ENCODE measurements around the gene MRPL39.
A peak's percentile ranks its signal among the peaks of the same experiment; 100 is the strongest.

The MRPL39 gene

DNA sequence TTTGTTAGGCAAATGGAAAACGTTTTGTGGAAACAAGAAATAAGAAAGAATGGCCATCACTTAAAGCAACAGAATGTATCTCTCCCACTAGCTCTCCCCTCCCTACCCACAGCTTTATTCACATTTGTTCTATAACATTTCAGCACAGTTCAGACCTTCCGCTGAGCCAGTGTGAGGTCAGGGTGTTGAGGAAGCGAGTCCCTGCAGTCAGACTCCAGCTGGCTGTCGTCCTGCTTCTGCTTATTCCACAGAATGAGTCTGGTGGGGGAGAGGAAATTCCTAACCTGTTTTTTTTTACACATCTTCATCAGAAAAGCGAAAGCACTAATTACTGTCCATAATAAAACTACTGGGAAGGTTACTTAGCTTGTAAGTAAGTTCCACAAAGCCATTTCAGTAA lies 39.0 kb downstream of the MRPL39 start:
- DNase-seq (ENCODE audit: low read depth) = no peak

DNA sequence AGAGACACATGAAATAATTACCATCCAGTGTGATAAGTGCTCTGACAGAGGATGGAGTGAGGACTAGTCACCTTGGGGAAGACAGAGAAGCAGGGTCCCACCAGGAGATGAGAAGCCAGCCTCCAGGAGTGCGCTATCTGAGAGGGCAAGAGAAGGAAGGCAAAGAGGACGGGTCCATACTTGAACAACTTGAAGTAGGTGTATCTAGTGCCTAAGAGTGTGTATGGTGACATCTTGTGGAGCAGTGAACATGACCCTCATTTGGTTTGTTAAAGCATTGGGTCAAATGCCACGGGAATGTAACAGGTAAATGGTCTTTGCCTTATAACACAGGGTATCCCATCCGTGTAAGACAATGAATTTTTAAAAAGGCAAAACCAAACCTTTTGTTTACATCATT lies 39.8 kb downstream of the MRPL39 start:
- no peak for DNase-seq (ENCODE audit: low read depth)

DNA sequence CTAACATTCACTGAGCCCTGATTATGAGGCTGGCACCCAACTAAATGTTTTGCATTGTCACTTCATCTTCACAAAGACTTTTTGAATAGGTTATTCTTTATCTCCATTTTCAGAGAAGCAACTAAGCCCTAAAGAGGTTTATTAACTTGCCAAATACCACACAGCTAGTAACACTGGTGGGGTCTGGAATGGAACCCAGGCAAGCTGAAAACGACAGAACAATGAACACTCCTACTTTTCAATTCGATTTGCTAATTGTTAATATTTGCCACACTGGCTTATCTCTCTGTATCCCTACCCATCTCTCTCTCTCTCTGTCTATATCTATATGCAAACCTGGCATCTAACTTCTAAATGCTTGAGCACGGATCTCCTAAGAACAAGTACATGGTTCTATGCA lies 40.6 kb downstream of the MRPL39 start:
- DNase-seq (ENCODE audit: low read depth) = no peak

DNA sequence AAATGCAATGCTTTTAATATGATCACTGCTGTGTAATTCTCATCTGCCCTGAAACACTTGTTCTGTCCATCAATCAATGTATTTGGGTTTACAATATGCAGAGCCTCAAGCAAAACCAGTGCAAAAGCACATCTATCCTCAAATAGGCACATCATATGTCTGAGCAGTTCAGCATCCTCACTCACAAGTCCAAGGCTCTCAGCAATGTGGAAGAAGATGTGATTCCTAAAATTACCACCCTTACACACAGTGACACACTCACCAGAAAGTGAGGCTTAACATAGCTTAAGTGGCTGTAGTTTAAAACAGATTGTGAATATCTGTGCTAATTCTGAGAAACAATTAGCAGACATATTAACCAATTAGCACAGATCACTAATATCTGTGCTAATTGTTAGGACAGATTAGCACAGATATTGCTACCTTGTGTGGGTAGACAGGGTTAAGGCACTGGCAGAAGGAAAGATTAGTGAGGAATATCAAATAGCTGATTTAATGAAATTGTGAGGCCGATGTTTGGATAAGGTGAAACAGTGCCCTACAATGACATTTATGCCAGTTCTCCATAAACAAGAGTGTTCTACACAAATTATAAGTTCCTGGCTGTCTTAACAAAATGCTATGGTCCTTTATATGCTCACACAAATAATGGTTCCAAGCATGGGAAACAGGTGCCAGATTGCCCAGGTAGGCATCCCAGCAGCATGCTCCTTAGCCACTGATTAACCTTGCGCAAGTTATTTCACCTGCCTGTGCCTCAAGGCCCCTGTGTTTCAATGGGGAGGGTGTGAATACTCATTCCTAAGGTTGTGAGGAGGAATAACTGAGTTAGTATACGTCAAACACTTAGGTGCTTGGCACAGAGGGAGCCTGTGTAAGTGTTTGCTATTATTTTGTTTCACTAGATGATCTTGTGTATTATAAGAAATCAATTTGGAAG lies 41.7 kb downstream of the MRPL39 start:
- DNase-seq (ENCODE audit: low read depth) = no peak

DNA sequence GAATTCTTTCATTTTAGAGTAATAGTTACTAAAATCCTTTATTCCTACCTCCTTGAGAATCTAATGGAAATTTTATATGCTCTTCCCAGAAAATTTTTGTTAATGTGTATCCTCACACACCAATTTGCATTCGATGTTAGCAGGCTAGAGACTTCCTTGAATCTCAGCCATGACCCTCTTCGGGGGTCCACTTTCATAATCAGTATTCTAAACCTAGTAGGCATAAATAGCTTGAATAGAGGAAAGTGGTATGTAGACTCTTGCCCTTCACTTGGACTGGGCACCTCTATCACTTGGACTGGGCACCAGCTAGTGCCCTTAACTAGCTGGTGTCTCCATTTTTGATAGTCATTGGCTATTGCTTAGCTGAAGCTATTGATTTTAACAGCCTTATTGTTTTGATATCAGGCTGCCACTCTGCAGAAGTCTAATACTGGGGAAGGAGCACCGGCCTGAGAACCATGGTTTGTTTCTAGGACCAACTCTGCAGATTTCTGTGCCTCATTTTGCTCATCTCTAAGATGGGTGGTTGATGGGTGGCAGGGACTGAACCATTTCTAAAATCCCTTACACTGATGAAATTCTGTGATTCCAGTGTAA lies 42.8 kb downstream of the MRPL39 start:
- no peak for DNase-seq (ENCODE audit: low read depth)

DNA sequence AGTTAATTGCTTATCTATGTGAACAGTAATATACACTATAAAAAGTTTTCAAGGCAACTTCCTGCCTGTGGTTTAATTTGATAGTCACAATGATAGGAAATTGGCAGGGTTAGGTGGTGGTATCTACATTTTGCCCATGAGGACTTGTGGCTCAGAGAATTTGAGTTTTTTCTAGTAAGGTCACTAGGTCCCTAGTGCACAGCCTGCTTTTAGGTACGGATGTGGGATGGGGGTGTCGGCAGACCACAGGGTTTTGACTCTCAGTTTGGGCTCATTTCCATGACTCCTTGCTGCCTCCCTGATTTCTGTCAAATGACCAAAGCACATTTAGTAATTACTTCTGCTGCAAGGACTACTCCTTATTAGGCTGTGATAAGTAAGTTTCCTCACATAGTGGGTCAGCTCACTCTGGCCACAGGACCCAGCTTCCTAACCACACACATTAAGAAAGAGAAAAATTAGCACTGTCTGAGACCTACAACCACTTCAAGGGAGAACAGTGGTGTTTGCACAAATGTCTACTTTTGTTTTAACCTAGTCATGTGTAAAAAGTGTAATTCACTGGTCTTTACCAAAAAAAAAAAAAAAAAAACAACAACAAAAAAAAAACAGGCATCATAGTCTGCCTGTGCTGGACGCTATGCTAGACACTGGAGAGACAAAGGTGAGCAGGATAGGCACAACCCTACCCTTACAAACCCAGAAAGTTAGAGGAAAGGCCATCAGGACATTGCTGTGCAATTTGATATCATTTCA lies 43.7 kb downstream of the MRPL39 start:
- no peak for DNase-seq (ENCODE audit: low read depth)

DNA sequence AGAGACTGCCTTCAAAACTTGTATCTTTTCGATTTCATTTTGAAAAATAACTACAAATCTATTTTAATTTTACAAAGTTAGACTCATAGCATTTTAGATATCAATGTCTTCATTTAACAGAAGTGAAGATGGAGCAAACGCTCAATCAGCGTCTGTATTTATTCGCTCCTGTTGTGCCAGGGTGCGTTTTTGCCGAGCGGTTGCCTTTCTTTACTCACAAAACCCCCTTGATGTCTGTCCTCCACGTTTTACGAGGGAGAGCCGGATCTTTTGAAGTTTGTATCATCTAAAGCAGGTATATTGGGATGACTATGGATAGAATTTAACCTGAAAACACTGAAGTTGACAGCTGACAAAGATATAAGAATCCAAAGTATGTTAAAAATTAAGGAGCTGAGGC lies 44.6 kb downstream of the MRPL39 start:
- DNase-seq (ENCODE audit: low read depth) = no peak

DNA sequence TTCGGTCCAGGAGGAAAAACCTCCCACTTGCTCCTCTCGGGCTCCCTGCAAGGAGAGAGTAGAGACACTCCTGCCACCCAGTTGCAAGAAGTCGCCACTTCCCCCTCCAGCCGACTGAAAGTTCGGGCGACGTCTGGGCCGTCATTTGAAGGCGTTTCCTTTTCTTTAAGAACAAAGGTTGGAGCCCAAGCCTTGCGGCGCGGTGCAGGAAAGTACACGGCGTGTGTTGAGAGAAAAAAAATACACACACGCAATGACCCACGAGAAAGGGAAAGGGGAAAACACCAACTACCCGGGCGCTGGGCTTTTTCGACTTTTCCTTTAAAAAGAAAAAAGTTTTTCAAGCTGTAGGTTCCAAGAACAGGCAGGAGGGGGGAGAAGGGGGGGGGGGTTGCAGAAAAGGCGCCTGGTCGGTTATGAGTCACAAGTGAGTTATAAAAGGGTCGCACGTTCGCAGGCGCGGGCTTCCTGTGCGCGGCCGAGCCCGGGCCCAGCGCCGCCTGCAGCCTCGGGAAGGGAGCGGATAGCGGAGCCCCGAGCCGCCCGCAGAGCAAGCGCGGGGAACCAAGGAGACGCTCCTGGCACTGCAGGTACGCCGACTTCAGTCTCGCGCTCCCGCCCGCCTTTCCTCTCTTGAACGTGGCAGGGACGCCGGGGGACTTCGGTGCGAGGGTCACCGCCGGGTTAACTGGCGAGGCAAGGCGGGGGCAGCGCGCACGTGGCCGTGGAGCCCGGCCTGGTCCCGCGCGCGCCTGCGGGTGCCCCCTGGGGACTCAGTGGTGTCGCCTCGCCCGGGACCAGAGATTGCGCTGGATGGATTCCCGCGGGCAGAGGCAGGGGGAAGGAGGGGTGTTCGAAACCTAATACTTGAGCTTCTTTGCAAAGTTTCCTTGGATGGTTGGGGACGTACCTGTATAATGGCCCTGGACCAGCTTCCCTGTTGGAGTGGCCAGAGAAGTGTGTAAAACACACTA lies 45.3 kb downstream of the MRPL39 start:
- DNase-seq (ENCODE audit: low read depth) = peak; percentile 85

DNA sequence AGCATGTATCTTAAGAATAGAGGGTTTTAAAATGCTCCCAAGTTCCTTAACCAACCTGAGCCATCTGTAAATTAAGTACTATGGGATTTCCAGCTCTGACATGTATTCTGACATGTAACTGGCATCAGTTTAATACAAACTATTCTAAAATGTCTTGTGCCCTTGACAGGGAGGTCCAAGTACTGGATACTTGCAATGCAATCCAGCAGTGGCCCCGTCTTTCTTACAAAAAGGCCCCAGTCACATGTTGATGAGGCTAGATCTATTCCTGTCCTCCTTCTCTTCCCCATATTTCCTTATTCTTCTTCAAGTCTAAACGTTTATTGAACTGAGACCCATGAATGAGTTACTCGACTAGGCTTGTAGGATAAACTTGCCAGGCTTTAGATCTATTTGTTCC lies 46.4 kb downstream of the MRPL39 start:
- DNase-seq (ENCODE audit: low read depth) = no peak

DNA sequence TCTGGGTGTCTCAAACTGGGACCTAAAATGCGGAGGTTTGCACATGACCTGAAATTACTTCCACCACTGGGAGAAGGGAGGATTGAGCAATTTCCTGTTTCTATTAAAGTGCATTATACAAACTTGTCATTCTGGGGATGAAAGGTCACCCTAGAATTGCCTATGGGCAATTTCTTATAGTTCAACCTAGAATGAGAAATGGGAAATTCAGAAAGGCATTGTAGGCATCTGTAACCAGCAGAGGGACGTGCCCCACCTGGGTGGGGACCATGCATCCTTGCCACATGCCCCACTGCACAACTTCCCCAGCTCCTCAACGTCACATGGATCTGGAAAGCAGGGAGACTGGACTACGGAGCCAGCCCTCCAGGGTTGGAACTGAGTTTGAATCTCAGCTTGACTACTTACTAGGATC lies 47.0 kb downstream of the MRPL39 start:
- no peak for DNase-seq (ENCODE audit: low read depth)

DNA sequence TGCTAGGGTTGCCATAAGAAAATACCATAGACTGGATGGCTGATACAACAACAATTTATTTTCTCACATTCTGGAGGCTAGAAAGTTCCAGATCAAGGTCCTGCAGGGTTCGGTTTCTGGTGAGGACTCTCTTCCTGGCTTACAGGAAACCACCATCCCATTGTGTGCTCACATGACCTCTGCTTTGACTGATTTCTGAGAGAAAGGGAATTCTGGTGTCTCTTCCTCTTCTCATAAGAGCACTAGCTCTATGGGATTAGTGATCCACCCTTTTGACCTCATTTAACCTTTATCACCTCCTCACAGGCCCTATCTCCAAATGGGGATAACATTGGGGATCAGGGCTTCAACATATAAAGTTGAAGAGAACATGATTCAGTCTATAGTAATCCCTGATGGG lies 47.5 kb downstream of the MRPL39 start:
- no peak for DNase-seq (ENCODE audit: low read depth)

DNA sequence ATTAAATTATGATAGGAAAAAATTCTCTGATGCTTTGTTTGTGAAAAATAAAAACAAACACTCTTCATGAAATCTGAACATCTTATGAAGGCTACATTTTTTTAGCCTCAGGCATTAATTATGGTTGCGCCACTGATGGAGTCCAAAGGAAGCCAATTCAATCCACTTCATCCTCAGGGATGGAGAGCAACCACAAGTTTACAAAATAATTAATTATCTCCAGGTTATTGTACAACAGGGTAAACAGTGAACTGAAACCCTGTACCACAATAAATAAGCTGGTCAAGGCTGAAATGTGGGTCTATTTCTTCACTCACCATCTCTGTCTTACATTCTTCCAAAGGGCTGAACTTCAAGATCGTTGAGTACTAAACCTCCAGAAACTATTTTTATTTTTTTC lies 49.2 kb downstream of the MRPL39 start:
- DNase-seq (ENCODE audit: low read depth) = no peak

DNA sequence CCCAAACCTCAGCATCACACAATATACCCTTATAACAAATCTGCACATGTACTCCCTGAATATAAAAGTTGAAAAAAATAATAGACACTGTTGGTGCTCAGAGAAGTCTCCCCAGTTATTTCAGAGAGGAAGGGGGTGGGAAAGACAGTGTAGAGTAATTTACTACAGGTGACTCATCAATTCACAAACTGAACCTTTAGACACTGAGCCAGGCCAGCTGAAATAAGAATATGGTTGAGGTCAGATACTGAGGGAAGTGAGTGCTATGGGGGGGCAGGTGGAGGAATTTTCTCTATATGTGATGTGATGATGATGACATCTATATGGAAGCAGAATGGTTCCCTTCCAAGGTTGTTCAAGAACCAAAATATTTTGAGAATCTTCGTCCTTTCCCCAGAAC lies 50.1 kb downstream of the MRPL39 start:
- no peak for DNase-seq (ENCODE audit: low read depth)

DNA sequence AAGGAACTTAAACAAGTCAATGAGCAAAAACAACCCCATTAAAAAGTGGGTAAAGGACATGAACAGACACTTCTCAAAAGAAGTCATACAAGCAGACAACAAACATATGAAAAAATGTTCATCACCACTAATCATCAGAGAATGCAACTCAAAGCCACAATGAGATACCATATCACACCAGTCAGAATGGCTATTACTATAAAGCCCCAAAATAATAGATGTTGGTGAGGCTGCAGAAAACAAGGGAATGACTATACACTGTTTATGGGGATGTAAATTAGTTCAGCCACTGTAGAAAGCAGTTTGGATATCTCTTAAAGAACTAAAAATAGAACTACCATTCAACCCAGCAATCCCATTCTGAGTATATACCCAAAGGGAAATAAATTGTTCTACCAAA lies 51.2 kb downstream of the MRPL39 start:
- DNase-seq (ENCODE audit: low read depth) = no peak

DNA sequence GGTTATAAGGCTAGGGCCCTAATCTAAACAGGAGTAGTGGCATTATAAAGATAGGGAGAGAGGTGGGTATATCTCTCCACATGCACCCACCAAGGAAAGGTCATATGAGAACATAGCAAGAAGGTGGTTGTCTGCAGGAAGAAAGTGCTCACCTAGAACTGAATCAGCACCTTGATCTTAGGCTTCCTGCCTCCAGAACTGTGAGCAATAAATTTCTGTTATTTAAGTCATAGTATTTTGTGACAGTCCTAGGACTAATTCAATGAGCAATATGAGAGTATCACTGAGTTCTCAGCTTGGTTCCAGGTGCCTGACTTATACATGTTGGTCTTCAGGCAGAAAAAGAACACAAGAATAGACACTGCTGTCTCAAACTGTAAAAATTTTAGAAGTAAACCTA lies 51.8 kb downstream of the MRPL39 start:
- DNase-seq (ENCODE audit: low read depth) = no peak

DNA sequence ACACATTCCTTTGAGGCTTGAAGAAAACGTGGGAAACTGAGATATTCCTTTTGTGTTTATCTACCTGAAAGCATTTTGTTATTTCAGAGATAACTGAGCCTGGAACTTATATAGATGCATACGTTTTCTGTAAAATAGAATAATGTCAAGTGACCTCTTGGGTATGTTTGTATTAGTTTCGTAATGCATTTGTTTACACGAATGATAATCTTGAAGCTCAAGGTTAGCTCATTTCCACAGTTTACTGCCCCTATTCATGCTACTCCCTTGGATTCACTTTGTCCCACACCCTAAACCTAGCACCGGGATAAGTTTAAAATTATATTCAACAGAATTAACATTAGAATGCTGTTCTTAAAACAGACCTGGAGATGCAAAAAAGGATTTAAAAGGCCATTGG lies 54.4 kb downstream of the MRPL39 start:
- no peak for DNase-seq (ENCODE audit: low read depth)

DNA sequence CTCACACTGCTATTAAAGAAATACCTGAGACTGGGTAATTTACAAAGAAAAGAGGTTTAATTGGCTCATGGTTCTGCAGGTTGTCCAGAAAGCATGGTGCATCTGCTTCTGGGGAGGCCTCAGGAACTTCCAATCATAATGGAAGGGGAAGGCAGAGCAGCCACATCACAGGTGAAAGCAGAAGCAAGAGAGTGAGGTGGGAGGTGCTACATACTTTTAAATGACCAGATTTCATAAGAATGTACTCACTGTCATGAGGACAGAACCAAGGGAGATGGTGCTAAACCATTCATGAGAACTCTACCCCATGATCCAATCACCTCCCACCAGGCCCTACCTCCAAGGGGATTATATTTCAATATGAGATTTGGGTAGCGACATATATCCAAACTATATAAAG lies 55.7 kb downstream of the MRPL39 start:
- DNase-seq (ENCODE audit: low read depth) = no peak

DNA sequence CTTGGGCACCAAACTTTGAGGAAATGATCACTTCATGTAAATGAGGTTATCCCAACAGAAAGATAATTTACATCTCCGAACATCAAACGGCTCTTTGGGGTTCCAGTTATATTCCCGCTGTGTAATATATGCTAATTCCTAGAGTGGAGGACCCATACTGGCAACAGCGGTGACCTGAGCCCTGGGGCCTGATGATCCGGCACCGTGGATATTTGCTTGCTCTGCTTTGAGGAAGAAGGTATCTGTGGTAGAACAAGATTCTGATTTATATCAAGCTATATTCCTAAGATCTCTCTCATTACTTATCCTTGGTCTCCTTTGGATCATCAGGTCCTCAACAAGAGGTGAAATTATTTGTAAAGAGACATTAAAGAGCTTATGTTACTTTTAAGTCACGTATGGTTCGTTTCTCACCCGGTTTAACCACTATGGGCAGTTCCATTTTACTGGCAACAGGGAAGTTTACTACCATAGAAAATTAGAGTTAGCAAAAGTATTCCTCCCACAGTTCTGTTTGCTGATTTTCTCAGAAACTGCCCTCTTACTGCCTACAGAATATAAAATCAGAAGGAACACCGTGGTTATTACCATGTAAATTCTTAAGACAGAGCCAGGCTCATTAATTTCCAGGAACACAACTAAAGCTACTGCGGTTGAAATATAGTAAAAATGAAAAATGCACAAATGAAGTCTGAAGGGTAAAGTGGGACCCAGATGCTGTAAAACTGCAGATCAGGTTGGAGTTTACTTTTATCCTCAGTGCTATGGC lies 56.7 kb downstream of the MRPL39 start:
- DNase-seq (ENCODE audit: low read depth) = no peak

DNA sequence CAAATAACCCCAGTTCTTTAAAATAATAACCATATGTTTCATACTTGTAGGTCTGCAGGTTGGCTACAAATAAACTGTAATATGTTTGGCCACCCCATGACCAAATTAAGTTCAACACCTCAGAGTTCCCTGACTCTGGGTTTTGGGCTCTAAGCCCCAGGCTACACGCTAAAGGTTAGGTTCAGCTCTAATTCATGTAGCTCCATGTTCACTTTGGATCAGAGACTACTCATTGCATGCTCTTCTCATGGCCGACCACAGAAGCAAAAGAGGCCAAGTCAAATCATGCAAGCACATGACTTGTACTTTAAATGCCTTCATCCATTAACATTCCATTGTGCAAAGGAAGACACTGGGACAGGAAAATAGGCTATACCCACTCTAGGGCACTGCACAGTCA lies 66.2 kb downstream of the MRPL39 start:
- no peak for DNase-seq (ENCODE audit: low read depth)

DNA sequence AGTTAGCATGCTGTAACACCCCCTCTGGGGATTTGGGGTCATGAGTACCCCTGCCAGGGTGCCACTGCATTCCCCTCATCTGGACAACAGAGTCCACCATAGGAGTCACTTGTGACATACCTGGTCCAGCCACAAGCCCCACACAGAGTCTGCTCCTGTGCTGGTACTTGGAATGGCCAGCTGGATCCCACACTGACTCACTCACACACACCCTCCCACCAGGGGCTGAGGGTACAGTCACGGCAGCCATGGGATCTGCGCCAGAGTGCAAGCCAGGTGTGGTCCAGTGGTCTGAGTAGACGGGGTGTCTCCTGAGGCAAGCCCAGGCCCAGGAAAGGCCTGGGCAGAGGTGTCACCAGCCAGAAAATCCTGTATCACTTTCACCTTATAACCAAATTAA lies 67.7 kb downstream of the MRPL39 start:
- DNase-seq (ENCODE audit: low read depth) = no peak

DNA sequence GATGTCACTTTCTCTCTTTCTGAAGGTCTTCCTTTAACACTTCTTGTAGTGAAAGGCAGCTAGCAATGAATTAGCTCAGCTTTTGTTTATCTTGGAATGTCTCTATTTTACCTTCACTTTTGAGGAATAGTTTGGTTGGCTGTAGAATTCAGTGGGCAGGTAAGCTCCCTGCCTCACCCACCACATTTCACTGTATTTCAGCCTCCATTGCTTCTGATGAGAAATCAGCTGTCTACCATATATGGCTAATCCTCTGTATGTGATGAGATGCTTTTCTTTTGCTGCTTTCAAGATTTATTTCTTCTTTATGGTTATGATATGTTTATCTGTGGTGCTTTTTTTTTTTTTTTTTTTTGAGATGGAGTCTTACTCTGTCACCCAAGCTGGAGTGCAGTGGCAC lies 70.1 kb downstream of the MRPL39 start:
- no peak for DNase-seq (ENCODE audit: low read depth)
